Stomach (tissue), 9 donors: Measurements from ENCODE around the gene HPCAL4. TPM values are rescaled to one million over a fixed set of nuclear protein-coding genes. Genes with fewer than 3 reads are reported as not detected.

ENCODE experiments used
- DNase-seq, 2 donors: peaks; one replicate each; pipeline versions ENCODE4 v3.0.0 to v3.0.0-alpha.2; 2013 to 2019
- H3K27ac ChIP-seq, 5 donors: fragments of 200-600 bp in 4 of 5; sonication (generic) in 4 of 5; one replicate each; pipeline ENCODE4 v1.5.1; 2013 to 2019; ENCODE audit warnings: mild to moderate bottlenecking in 1 of 5, moderate library complexity in 1 of 5
- H3K27me3 ChIP-seq, 3 donors: fragments of 200-600 bp; sonication (generic); one replicate each; pipeline ENCODE4 v1.5.1; 2017 to 2019; ENCODE audit warnings: mixed run types in 1 of 3
- H3K36me3 ChIP-seq, 4 donors: fragments of 200-600 bp; sonication (generic); 1 replicate in 3 of 4; 2 replicates in 1 of 4; pipeline ENCODE4 v1.5.1; 2016 to 2019
- H3K4me1 ChIP-seq, 4 donors: fragments of 200-600 bp; sonication (generic); one replicate each; pipeline ENCODE4 v1.5.1; 2016 to 2019
- H3K4me3 ChIP-seq, 4 donors: fragments of 200-600 bp; sonication (generic) in 3 of 4; one replicate each; pipeline ENCODE4 v1.5.1; 2016 to 2019; ENCODE audit warnings: mild to moderate bottlenecking in 1 of 4
- H3K9me3 ChIP-seq, 4 donors: fragments of 200-600 bp; sonication (generic); one replicate each; pipeline ENCODE4 v1.5.1; 2016 to 2019
- EP300 ChIP-seq: sonication (generic); formaldehyde crosslinking; IDR thresholded peaks from one replicate; pipeline ENCODE4 v1.6.1; 2017; ENCODE audit warnings: antibody characterized with exemption
- POLR2A ChIP-seq, 4 donors: fragments of 450-650 bp; IDR thresholded peaks; one replicate each; pipeline ENCODE4 v1.6.1; 2016; ENCODE audit warnings: antibody characterized with exemption in 4 of 4, control low read depth in 2 of 4, mild to moderate bottlenecking in 1 of 4, moderate library complexity in 1 of 4
- POLR2AphosphoS5 ChIP-seq, 3 donors: sonication (generic); formaldehyde crosslinking; IDR thresholded peaks; one replicate each; pipeline ENCODE4 v1.6.1; 2016; ENCODE audit warnings: antibody characterized with exemption in 3 of 3
- WGBS, 5 donors: extraction: QIAGEN DNeasy Blood & Tissue Kit in 3 of 5; methylation state at CpG; one replicate each; pipeline versions ENCODE4 v1.1.5 to v1.1.7; 2013 to 2018; 5-methylcytosine and 5-hydroxymethylcytosine counted together
- intact Hi-C: fragments of 100-400 bp; cut with DNase I; formaldehyde crosslinking; loops from one replicate; pipeline ENCODE4 v1.15.1; 2023; ENCODE audit warnings: low total_unique reads
- polyA plus RNA-seq, 3 donors: library from polyadenylated mRNA; stranded (reverse); fragments of 200-250 nt; gene quantifications; one replicate each; pipeline ENCODE4 v1.2.3, GENCODE V29; 2013
- total RNA-seq, 5 donors: library from RNA; depleted of rRNA; stranded (reverse); fragments of >200 nt; gene quantifications; one replicate each; pipeline versions ENCODE4 v1.1.0 to v1.2.3, GENCODE V29; 2014 to 2016
- TF ChIP-seq, protein P1 (sequence below), 7 experiments: fragments of 450-650 bp in 4 of 7; fragments of 200-600 bp in 3 of 7; sonication (generic) in 3 of 7; IDR thresholded peaks; one replicate each; pipeline ENCODE4 v1.5.1; 2016 to 2019; ENCODE audit warnings: antibody characterized with exemption in 7 of 7, control low read depth in 2 of 7, mild to moderate bottlenecking in 1 of 7
- donor health status: healthy with polysubstance abuse.
- donor health status: Bipolar disorder and iron deficiency.
- donor health status: healthy.

Gene HPCAL4
- total and polyA plus RNA-seq, 8 donors, result 0.06 to 1.5 (median 0.15) TPM; not detected in 3

DNA sequence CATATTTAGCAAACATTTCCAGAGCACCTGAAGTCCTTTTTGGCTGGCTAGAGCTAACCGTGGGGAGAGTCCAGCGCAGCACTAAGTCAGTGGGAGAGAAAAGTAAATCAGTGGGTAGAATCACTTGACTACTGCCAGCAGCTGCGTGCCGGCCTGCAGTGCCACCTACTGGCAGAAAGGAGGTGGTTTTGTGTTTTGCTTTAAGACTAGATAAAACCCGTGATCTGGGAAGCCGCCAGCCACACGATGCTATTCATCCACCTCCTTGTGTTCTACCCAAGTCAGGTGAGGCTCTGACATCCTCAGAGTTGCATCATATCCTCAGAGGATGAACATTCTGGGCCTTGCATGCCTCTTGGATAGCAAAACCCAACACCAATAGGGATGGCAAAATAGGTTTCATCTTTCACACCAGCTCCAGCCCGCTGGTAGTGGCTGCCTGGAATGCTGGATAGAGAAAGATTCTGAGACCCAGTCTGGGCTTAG, 37.6 kb downstream of the HPCAL4 start:
- peak; percentile 79 to 93 for DNase-seq
- peak in 1 of 3 donors; percentile 27 for TF ChIP-seq POLR2AphosphoS5 (IDR thresholded peaks at IDR 0.05)
- TF ChIP-seq POLR2A (IDR thresholded peaks at IDR 0.05), result no peak
- no peak for TF ChIP-seq EP300
- TF ChIP-seq, protein P1, sequence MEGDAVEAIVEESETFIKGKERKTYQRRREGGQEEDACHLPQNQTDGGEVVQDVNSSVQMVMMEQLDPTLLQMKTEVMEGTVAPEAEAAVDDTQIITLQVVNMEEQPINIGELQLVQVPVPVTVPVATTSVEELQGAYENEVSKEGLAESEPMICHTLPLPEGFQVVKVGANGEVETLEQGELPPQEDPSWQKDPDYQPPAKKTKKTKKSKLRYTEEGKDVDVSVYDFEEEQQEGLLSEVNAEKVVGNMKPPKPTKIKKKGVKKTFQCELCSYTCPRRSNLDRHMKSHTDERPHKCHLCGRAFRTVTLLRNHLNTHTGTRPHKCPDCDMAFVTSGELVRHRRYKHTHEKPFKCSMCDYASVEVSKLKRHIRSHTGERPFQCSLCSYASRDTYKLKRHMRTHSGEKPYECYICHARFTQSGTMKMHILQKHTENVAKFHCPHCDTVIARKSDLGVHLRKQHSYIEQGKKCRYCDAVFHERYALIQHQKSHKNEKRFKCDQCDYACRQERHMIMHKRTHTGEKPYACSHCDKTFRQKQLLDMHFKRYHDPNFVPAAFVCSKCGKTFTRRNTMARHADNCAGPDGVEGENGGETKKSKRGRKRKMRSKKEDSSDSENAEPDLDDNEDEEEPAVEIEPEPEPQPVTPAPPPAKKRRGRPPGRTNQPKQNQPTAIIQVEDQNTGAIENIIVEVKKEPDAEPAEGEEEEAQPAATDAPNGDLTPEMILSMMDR (IDR thresholded peaks at IDR 0.05), result peak in 6 of 7 experiments; percentile 17 to 92 (median 86)
- no peak overlapping the region for H3K4me3 ChIP-seq
- peaks cover 0 to 15% (median 0%) of the 10 kb centered on the region in 3 donors for H3K27me3 ChIP-seq
- no peak overlapping the region for H3K27ac ChIP-seq
- intact Hi-C loops, result loop anchor here (5.0 kb wide), 1 partner anchor 46 kb away; no protein-coding TSS in a partner anchor
- 4 to 10% (median 5%) methylated on average over 8 of the region's 8 CpGs for WGBS, 5 donors
- H3K9me3 ChIP-seq, result no peaks in the 10 kb centered on the region
- H3K36me3 ChIP-seq, result no peaks in the 10 kb centered on the region
- peaks cover 0 to 16% (median 7%) of the 10 kb centered on the region in 4 donors for H3K4me1 ChIP-seq

DNA sequence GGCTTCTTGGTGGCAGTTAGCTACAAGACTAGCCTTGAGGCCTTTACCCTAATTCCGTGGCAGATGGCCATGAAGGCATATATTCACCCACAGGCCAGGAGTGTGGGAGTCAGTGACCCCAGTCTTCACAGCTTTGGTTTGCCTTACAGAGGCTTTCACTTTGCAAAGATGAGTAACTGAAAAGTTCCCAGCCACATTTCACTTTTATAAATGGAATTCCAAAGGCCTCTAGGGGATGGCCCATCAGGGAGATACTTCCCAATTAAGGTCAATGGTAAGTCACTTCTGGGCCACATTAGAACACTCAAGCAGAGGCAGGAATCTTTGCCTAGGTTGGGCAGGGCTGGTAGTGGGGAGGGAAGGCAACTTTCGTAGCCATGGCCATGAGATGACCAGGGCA, 38.7 kb downstream of the HPCAL4 start:
- no peak for DNase-seq
- no peaks in the 10 kb centered on the region for H3K36me3 ChIP-seq
- intact Hi-C loops, result loop anchor here (5.0 kb wide), 1 partner anchor 45 kb away; no protein-coding TSS in a partner anchor
- 86 to 95% (median 92%) methylated on average over 2 of the region's 2 CpGs for WGBS, 5 donors
- H3K27me3 ChIP-seq, result peaks cover 0 to 11% (median 0%) of the 10 kb centered on the region in 3 donors
- no peak overlapping the region for H3K4me3 ChIP-seq
- no peak overlapping the region for H3K27ac ChIP-seq
- TF ChIP-seq, protein P1 (IDR thresholded peaks at IDR 0.05), result no peak
- TF ChIP-seq POLR2A (IDR thresholded peaks at IDR 0.05) (no peak), POLR2AphosphoS5 (IDR thresholded peaks at IDR 0.05) (no peak), EP300 (no peak)
- H3K9me3 ChIP-seq, result no peaks in the 10 kb centered on the region
- peaks cover 0 to 11% (median 4%) of the 10 kb centered on the region in 4 donors for H3K4me1 ChIP-seq

DNA sequence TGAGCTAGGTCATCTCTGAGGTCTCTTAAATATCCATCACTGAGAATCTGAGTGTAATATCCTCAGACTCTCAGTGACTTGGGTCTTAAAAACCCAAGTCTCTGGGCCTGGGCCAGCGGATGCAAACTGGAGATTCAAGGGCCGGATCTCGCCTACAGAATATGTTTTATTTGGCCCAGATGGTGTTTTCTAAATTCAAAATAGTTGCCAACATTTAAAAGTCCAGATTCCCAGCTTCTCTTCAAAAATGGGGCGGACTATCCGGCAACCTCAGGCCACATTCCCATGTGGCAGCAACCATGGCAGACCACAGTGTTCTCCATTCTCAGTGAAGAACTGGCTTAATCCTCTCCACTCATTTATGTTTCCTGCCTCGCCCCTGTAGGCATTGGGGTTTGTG, 39.1 kb downstream of the HPCAL4 start:
- 84 to 89% (median 88%) methylated on average over 6 of the region's 6 CpGs for WGBS, 5 donors
- TF ChIP-seq EP300 (no peak), POLR2A (IDR thresholded peaks at IDR 0.05) (no peak), POLR2AphosphoS5 (IDR thresholded peaks at IDR 0.05) (no peak)
- TF ChIP-seq, protein P1 (IDR thresholded peaks at IDR 0.05), result no peak
- peaks cover 0 to 11% (median 4%) of the 10 kb centered on the region in 4 donors for H3K4me1 ChIP-seq
- peaks cover 0 to 14% (median 0%) of the 10 kb centered on the region in 3 donors for H3K27me3 ChIP-seq
- DNase-seq, result no peak
- intact Hi-C loops, result loop anchor here (5.0 kb wide), 1 partner anchor 45 kb away; no protein-coding TSS in a partner anchor
- H3K4me3 ChIP-seq, result no peak overlapping the region
- no peak overlapping the region for H3K27ac ChIP-seq
- no peaks in the 10 kb centered on the region for H3K36me3 ChIP-seq
- no peaks in the 10 kb centered on the region for H3K9me3 ChIP-seq

DNA sequence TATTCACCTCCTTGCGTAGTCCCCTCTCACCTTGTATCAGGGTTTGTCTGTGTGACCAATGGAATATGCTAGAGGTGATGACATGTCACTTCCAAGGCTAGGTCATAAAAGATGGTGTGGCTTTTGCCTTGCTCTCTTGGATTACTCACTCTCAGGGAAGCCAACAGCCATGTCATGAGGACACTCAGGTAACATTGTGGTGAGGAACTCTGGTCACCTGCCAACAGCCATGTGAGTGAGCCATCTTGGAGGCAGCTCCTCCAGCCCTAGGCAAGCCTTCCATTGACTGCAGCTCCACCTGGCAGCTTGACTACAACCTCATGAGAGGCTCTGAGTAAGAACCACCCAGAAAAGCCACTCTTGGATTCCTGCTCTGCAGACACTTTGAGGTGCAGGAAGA, 40.8 kb downstream of the HPCAL4 start:
- no peaks in the 10 kb centered on the region for H3K9me3 ChIP-seq
- DNase-seq, result no peak
- intact Hi-C loops, result loop anchor here (5.0 kb wide), 1 partner anchor 43 kb away; no protein-coding TSS in a partner anchor
- no peak overlapping the region for H3K4me3 ChIP-seq
- WGBS, 5 donors, result 96 to 100% (median 100%) methylated on average over 1 of the region's 1 CpG
- H3K4me1 ChIP-seq, result peaks cover 0 to 20% (median 12%) of the 10 kb centered on the region in 4 donors
- H3K36me3 ChIP-seq, result no peaks in the 10 kb centered on the region
- TF ChIP-seq POLR2AphosphoS5 (IDR thresholded peaks at IDR 0.05) (no peak), POLR2A (IDR thresholded peaks at IDR 0.05) (no peak), EP300 (no peak)
- TF ChIP-seq, protein P1 (IDR thresholded peaks at IDR 0.05), result no peak
- H3K27me3 ChIP-seq, result peaks cover 0 to 19% (median 0%) of the 10 kb centered on the region in 3 donors
- no peak overlapping the region for H3K27ac ChIP-seq
